H9 (cell line): ENCODE results near the gene OTULIN. TPM values are rescaled to one million over a fixed set of nuclear protein-coding genes. Genes with fewer than 3 reads are reported as not detected.

ENCODE experiments used
- DNase-seq: peaks from one replicate; pipeline ENCODE4 v3.0.0-alpha.2; 2017
- H2AFZ ChIP-seq: one replicate; pipeline ENCODE4 v1.6.1; 2013; ENCODE audit warnings: mild to moderate bottlenecking, low read length, control low read depth, moderate library complexity
- H2AK5ac ChIP-seq: 2 replicates; pipeline ENCODE4 v1.6.1; 2013; ENCODE audit warnings: low read length, control low read depth, mixed read lengths; ENCODE audit not compliant: insufficient read length
- H2BK120ac ChIP-seq: one replicate; pipeline ENCODE4 v1.6.1; 2013; ENCODE audit warnings: low read depth, mild to moderate bottlenecking, low read length, control low read depth, inconsistent platforms; ENCODE audit not compliant: poor library complexity, severe bottlenecking
- H2BK12ac ChIP-seq: 2 replicates; pipeline ENCODE4 v1.6.1; 2013; ENCODE audit warnings: low read length, control low read depth, mixed read lengths, low read depth; ENCODE audit not compliant: insufficient read length
- H2BK15ac ChIP-seq: 2 replicates; pipeline ENCODE4 v1.6.1; 2013; ENCODE audit warnings: low read depth, low read length, control low read depth
- H2BK20ac ChIP-seq: one replicate; pipeline ENCODE4 v1.6.1; 2013; ENCODE audit warnings: low read depth, mild to moderate bottlenecking, low read length, control low read depth, inconsistent platforms; ENCODE audit not compliant: poor library complexity, severe bottlenecking
- H2BK5ac ChIP-seq: 2 replicates; pipeline ENCODE4 v1.6.1; 2013; ENCODE audit warnings: low read length, control low read depth, mixed read lengths; ENCODE audit not compliant: insufficient read length
- H3K14ac ChIP-seq: 2 replicates; pipeline ENCODE4 v1.6.1; 2013; ENCODE audit warnings: low read length, control low read depth; ENCODE audit not compliant: insufficient read depth
- H3K18ac ChIP-seq: 2 replicates; pipeline ENCODE4 v1.6.1; 2013; ENCODE audit warnings: low read depth, mild to moderate bottlenecking, mixed read lengths, low read length, control low read depth; ENCODE audit not compliant: insufficient read length
- H3K23ac ChIP-seq: 2 replicates; pipeline ENCODE4 v1.6.1; 2013; ENCODE audit warnings: low read length, control low read depth, mixed read lengths, low read depth; ENCODE audit not compliant: insufficient read length
- H3K23me2 ChIP-seq: 2 replicates; pipeline ENCODE4 v1.6.1; 2013; ENCODE audit warnings: low read depth, mild to moderate bottlenecking, mixed read lengths, low read length, control low read depth; ENCODE audit not compliant: insufficient read length, poor library complexity, severe bottlenecking
- H3K27ac ChIP-seq: 2 replicates; pipeline ENCODE4 v1.5.1; 2013; ENCODE audit warnings: low read length, control low read depth, mixed read lengths, low read depth; ENCODE audit not compliant: insufficient read length
- H3K27me3 ChIP-seq: 2 replicates; pipeline ENCODE4 v1.6.1; 2013; ENCODE audit warnings: low read length, control low read depth, inconsistent platforms; ENCODE audit not compliant: insufficient read depth
- H3K4ac ChIP-seq: 2 replicates; pipeline ENCODE4 v1.6.1; 2013; ENCODE audit warnings: low read depth, mild to moderate bottlenecking, control low read depth, inconsistent platforms, low read length, moderate library complexity
- H3K4me1 ChIP-seq: 2 replicates; pipeline ENCODE4 v1.6.1; 2013; ENCODE audit warnings: low read length, control low read depth, inconsistent platforms; ENCODE audit not compliant: insufficient read depth
- H3K4me2 ChIP-seq: 2 replicates; pipeline ENCODE4 v1.6.1; 2013; ENCODE audit warnings: low read length, control low read depth, mixed read lengths; ENCODE audit not compliant: insufficient read length, insufficient read depth
- H3K56ac ChIP-seq: 2 replicates; pipeline ENCODE4 v1.6.1; 2013; ENCODE audit warnings: low read depth, mild to moderate bottlenecking, mixed read lengths, low read length, control low read depth; ENCODE audit not compliant: insufficient read length
- H3K79me1 ChIP-seq: 2 replicates; pipeline ENCODE4 v1.6.1; 2013; ENCODE audit warnings: low read depth, mild to moderate bottlenecking, moderate library complexity, low read length, control low read depth, inconsistent platforms; ENCODE audit not compliant: insufficient read depth, poor library complexity, severe bottlenecking
- H3K79me2 ChIP-seq: 2 replicates; pipeline ENCODE4 v1.6.1; 2013; ENCODE audit warnings: low read length, control low read depth, inconsistent platforms; ENCODE audit not compliant: insufficient read depth
- H3K9ac ChIP-seq: 2 replicates; pipeline ENCODE4 v1.6.1; 2013; ENCODE audit warnings: low read length, control low read depth, mixed read lengths; ENCODE audit not compliant: insufficient read length; ENCODE audit errors: extremely low read depth
- H3K9me3 ChIP-seq: one replicate; pipeline ENCODE4 v1.6.1; 2013; ENCODE audit warnings: low read depth, low read length, inconsistent platforms; ENCODE audit not compliant: control insufficient read depth
- H3T11ph ChIP-seq: one replicate; pipeline ENCODE4 v1.6.1; 2013; ENCODE audit warnings: mild to moderate bottlenecking, low read length, control low read depth, inconsistent platforms
- H4K20me1 ChIP-seq: one replicate; pipeline ENCODE4 v1.6.1; 2013; ENCODE audit not compliant: control insufficient read depth, insufficient read length, insufficient read depth
- H4K5ac ChIP-seq: 2 replicates; pipeline ENCODE4 v1.6.1; 2013; ENCODE audit warnings: low read depth, mild to moderate bottlenecking, mixed read lengths, low read length, control low read depth; ENCODE audit not compliant: insufficient read length
- H4K8ac ChIP-seq: replicated peaks from 2 replicates; pipeline ENCODE4 v1.6.1; 2013; ENCODE audit warnings: low read length, control low read depth, mixed read lengths, low read depth; ENCODE audit not compliant: insufficient read length
- H4K91ac ChIP-seq: 2 replicates; pipeline ENCODE4 v1.6.1; 2013; ENCODE audit warnings: low read depth, mild to moderate bottlenecking, moderate library complexity, mixed read lengths, low read length, control low read depth; ENCODE audit not compliant: insufficient read length
- H3K27ac Mint-ChIP-seq, 3 experiments: 2 replicates in 2 of 3; 3 replicates in 1 of 3; pipeline ENCODE4 v1.8.0; 2020 to 2021; ENCODE audit warnings: mixed read lengths in 3 of 3, mild to moderate bottlenecking in 1 of 3, moderate library complexity in 1 of 3
- H3K27me3 Mint-ChIP-seq: 2 replicates; pipeline ENCODE4 v1.8.0; 2021; ENCODE audit warnings: low read depth, mild to moderate bottlenecking, moderate library complexity, mixed read lengths
- H3K36me3 Mint-ChIP-seq, 3 experiments: 2 replicates in 2 of 3; 3 replicates in 1 of 3; pipeline ENCODE4 v1.8.0; 2020 to 2021; ENCODE audit warnings: low read depth in 3 of 3, mixed read lengths in 3 of 3; ENCODE audit not compliant: insufficient read depth in 1 of 3
- H3K4me1 Mint-ChIP-seq, 2 experiments: 2 replicates each; pipeline ENCODE4 v1.8.0; 2020; ENCODE audit warnings: mixed read lengths in 2 of 2
- H3K4me3 Mint-ChIP-seq, 2 experiments: 2 replicates in 1 of 2; 3 replicates in 1 of 2; pipeline ENCODE4 v1.8.0; 2020 to 2021; ENCODE audit warnings: mild to moderate bottlenecking in 2 of 2, mixed read lengths in 2 of 2, moderate library complexity in 1 of 2
- H3K9me3 Mint-ChIP-seq, 2 experiments: 2 replicates in 1 of 2; 3 replicates in 1 of 2; pipeline ENCODE4 v1.8.0; 2020; ENCODE audit warnings: mild to moderate bottlenecking in 2 of 2, mixed read lengths in 2 of 2, moderate library complexity in 1 of 2
- WGBS: extraction: QIAGEN DNeasy Blood & Tissue Kit; methylation state at CpG from one replicate; pipeline ENCODE4 v1.1.7; 2013; ENCODE audit warnings: missing lambda C conversion rate, low lambda C conversion rate, mixed read lengths; ENCODE audit not compliant: insufficient read length; ENCODE audit errors: extremely low coverage; 5-methylcytosine and 5-hydroxymethylcytosine counted together
- total RNA-seq: library from RNA; stranded (reverse); gene quantifications from 2 replicates; pipeline ENCODE4 v1.2.1, GENCODE V29; 2021
- TF ChIP-seq, protein P1 (sequence below): fragments of 200-600 bp; sonication (generic); conservative IDR thresholded peaks from 3 replicates; pipeline ENCODE4 v1.8.0; 2021; ENCODE audit warnings: antibody characterized with exemption, mild to moderate bottlenecking

Gene OTULIN
- total RNA-seq, 1 experiment from 2014 or later: 35.8 TPM

DNA sequence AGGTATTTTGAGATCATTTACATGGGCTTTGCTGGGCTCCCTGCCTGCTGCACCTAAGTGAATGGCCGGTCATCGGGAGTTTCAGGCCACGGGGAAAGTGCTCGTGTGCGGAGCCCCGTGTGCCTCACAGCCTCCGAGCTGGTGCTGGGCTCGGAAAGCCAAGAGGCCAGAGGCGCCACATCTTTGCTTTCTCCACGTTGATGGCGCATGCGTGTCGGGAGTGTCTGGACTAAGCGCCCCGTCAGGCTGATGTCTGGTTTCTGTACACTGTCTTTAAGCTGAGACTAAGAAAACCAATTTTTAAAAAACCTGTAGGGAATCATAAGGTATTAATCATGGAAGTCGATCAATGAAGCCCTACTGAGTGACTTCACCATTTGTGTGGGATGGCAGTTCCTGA lies 69.1 kb downstream of the OTULIN start:
- no peaks in the 10 kb centered on the region for H3K9me3 ChIP-seq
- H3K56ac ChIP-seq: no peak overlapping the region
- H2BK12ac ChIP-seq: no peak overlapping the region
- H3T11ph ChIP-seq: no peak overlapping the region
- no peak overlapping the region for H3K4me2 ChIP-seq
- no peaks in the 10 kb centered on the region for H3K79me2 ChIP-seq
- no peak overlapping the region for H4K91ac ChIP-seq
- DNase-seq: no peak
- no peak overlapping the region for H3K23ac ChIP-seq
- no peaks in the 10 kb centered on the region for H4K20me1 ChIP-seq
- H3K27ac ChIP-seq: no peak overlapping the region
- H3K27me3 ChIP-seq: no peaks in the 10 kb centered on the region
- H3K9me3 Mint-ChIP-seq: no peaks in the 10 kb centered on the region
- peaks cover 21 to 27% of the 10 kb centered on the region in 2 experiments for H3K4me1 Mint-ChIP-seq
- H2BK20ac ChIP-seq: no peak overlapping the region
- H3K14ac ChIP-seq: no peak overlapping the region
- no peak overlapping the region for H3K9ac ChIP-seq
- no peak overlapping the region for H2AK5ac ChIP-seq
- no peak overlapping the region for H4K8ac ChIP-seq
- no peak overlapping the region for H2BK15ac ChIP-seq
- no peak overlapping the region for H3K4me3 Mint-ChIP-seq
- no peak overlapping the region for H2AFZ ChIP-seq
- TF ChIP-seq, protein P1, sequence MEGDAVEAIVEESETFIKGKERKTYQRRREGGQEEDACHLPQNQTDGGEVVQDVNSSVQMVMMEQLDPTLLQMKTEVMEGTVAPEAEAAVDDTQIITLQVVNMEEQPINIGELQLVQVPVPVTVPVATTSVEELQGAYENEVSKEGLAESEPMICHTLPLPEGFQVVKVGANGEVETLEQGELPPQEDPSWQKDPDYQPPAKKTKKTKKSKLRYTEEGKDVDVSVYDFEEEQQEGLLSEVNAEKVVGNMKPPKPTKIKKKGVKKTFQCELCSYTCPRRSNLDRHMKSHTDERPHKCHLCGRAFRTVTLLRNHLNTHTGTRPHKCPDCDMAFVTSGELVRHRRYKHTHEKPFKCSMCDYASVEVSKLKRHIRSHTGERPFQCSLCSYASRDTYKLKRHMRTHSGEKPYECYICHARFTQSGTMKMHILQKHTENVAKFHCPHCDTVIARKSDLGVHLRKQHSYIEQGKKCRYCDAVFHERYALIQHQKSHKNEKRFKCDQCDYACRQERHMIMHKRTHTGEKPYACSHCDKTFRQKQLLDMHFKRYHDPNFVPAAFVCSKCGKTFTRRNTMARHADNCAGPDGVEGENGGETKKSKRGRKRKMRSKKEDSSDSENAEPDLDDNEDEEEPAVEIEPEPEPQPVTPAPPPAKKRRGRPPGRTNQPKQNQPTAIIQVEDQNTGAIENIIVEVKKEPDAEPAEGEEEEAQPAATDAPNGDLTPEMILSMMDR: no peak
- H2BK120ac ChIP-seq: no peak overlapping the region
- H3K27ac Mint-ChIP-seq: no peak overlapping the region
- no peak overlapping the region for H3K4ac ChIP-seq
- no peaks in the 10 kb centered on the region for H3K27me3 Mint-ChIP-seq
- no peaks in the 10 kb centered on the region; a peak in 1 of 7 replicates for H3K36me3 Mint-ChIP-seq
- no peak overlapping the region for H2BK5ac ChIP-seq
- H3K23me2 ChIP-seq: no peaks in the 10 kb centered on the region
- WGBS: no CpG with 5 or more reads among the region's 16 CpGs
- peaks cover 4% of the 10 kb centered on the region; the same call in 1 of the 2 replicates for H3K4me1 ChIP-seq
- no peaks in the 10 kb centered on the region for H3K79me1 ChIP-seq
- H3K18ac ChIP-seq: no peak overlapping the region
- no peak overlapping the region for H4K5ac ChIP-seq
